Activated CD4-positive, alpha-beta T cell treated with anti-CD3 and anti-CD28 coated beads for 1 hour (primary cell): ENCODE measurements around the gene HK1.
A peak's percentile ranks its signal among the peaks of the same experiment; 100 is the strongest.
"Not testable (repeated sequence)": the region's sequence is repeated elsewhere in the genome, so short reads cannot be mapped to it uniquely, and the experiment has no call there.

Experiments
- DNase-seq: peaks from one replicate; pipeline ENCODE4 v3.0.0-alpha.2; 2020

HK1 gene

DNA sequence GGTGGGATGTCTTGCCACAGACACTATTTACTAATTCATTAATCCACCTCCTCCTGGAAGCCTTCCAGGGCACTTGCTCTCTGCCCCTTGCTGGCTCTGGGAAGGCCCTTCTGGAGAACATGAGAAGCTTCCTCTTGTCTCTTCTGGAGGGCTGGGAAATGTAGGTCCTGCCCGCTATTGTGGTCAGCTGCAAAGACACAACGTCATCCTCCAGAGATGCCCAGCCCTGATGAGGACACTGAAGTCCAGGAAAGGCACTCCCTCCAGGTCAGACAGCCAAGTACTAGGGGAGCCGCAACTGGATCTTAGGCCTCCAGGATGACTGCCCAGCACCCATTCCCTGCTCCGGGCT lies 148.1 kb downstream of the HK1 start:
- DNase-seq, result no peak

DNA sequence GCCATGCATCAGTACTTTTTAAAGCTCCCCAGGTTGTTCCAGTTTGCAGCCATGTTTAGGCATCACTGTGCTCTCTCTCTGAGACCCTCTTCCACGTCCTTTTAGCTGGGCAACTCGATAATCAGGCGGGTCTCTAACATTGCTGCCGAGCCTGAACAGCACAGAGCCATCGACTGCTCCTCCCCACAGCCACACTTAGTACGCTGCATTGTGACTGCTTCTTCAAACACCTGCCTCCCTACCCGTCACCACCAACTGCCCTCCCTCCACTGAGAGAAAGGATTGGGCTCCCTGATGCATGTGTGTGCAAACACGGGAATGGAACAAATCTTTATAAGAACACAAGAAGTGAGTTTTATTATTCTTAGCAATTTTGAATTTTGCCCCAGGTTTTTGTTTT lies 149.9 kb downstream of the HK1 start:
- no peak for DNase-seq

DNA sequence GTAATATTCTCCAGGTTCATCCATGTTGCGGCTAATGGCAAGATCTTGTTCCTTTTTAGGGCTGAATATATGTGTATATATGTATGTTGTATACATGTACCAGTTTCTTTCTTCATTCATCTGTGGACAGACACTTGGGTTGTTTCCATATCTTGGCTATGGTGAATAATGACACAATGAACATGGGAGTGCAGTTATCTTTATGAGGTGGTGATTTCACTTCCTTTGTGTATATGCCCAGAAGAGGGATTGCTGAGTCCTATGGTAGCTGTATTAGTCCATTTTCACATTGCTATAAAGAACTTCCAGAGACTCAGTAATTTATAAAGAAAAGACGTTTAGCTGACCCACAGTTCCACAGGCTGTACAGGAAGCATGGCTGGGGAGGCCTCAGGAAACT lies 155.9 kb downstream of the HK1 start:
- DNase-seq, result no peak

DNA sequence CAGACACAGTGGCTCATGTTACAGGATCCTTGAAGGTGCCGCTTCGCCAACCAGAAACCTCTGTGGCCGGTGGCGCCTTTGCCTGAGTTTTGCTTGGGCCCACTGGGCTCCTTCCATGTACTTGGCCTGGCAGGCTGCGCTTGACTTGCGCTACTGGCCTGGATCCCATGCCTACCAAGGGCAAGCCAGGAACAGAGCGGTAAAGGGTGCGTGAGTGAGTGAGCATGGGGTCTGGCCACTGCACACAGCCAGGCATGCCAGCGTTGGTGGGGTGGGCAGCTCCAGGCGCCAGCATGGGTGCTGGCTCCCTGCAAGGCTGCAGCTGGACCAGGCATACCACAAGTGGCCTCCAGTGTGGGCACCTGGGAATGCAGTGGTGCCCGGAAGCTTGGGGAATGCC lies 156.6 kb downstream of the HK1 start:
- no peak for DNase-seq

DNA sequence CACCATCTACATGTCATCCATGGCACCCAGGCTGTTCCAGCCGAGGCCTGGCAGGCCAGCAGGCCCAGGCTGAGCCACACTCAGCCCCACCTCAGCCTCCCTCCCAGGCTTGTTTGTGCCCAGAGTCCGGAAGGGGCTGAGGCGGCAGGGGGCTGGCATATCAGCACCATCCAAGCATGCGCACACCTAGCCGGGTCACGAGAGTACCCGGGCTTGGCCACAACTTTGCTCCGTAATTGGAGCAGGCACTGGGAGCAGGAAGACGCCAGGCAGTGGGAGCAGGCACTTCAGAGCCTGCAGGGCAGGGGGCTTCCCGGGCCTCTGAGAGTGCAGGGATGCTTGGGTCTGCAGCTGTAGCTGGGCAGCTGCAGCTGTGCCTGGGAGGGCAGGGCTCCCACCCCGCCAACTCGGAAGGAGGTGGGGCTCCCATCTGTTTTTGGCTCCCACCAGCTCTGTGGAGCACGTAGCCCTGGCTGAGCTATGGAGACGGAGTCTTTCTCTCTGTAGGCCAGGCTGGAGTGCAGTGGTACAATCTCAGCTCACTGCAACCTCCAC lies 157.7 kb downstream of the HK1 start:
- DNase-seq, result no peak

DNA sequence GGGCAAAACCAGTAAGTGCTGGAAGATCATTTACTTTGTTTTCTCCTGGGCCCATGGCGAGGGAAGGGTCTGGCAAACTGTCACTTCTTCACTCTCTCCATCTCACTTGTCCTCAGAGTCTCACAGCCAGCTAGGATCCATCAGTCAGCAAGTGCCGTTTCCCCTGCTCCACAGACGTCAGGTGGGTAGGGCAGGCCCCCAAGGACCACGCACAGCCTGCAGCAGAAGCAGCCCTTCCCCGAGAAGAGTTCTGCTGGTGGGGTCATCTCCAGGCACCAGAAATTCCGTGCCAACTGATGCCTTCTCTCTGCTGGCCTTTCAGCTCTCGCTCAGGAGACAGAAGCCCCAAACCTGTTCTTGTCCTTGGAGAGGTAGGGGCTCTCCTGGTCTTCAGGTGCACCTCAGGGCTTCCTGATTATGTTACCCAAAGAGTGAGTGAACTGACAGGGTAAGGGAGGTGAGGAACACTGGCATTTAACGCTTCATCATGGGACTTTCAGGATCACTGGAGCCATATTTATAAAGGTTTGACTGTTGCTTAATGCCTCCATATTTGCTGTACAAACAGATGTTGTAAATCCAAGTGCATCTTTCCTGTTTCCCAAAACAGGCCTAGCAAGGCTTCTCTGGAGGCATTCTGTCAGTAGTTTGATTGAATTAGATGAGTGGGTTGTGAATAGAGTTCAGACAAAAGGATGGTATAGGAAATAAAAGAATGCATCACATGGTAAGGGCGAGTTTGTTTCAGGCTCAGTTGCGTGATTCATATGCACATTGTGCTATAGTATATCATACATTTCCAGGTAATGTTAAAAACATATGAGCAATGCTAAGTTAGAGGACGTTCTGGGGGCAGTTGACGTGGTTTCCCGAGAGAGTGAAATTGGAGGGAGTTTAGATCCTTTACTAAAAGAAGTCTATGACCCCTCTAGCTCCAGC lies 159.3 kb downstream of the HK1 start:
- DNase-seq, result no peak

DNA sequence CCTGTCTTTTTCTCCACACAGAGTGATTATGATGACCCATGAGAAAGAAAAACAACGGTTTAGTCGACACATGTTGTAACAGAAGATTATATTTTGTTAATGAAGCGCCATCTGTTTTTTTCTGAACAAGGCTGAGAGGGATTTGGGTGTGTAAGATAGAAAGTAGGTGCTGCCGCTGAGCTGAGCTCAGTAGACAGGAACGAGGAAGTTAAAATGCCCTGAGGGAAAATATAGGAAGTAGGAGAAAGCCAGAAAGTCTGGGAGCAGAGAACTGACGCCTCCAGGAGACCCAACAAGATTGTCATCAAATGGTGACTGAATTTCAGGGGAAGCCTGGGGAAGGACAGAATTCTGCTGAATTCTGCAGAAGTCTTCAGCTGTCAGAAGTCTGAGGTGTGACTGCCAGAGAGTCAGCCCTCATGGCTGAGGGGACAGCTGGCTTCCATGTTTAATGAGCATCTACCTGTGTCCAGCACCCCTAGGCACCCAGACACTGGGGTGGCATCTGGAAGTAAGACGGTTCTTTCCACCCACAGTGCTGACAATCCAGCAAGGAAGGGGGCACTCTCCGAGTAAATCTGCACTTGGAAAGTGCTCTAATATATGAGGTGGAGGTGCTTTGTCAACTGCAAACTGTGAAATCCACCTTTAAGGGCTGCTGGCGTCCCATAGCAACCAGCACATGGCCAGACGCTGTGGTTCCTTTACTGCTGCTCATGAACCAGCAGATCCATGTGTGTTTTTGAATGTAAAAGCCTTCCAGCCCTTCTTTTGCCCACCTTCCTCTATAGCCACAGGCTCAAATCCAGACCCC lies 160.4 kb downstream of the HK1 start:
- no peak for DNase-seq

DNA sequence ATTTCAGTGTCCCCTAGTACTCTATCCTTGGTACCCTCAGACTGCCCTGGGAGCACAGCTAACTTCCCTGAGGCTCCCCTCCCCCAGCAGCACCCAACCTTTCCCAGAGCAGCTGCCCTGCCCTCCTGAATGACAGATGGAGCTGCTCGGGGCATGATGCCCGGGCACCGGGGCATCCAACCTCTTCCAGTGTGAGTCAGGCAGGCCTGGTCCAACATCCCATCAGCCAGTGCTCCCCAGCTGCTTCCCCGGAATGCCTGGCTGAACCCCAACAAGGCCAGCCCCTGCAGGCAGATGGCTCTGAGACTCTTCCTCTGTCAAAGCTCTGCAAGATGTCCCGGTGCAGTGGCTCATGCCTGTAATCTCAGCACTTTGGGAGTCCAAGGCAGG lies 161.0 kb downstream of the HK1 start:
- DNase-seq, result no peak

DNA sequence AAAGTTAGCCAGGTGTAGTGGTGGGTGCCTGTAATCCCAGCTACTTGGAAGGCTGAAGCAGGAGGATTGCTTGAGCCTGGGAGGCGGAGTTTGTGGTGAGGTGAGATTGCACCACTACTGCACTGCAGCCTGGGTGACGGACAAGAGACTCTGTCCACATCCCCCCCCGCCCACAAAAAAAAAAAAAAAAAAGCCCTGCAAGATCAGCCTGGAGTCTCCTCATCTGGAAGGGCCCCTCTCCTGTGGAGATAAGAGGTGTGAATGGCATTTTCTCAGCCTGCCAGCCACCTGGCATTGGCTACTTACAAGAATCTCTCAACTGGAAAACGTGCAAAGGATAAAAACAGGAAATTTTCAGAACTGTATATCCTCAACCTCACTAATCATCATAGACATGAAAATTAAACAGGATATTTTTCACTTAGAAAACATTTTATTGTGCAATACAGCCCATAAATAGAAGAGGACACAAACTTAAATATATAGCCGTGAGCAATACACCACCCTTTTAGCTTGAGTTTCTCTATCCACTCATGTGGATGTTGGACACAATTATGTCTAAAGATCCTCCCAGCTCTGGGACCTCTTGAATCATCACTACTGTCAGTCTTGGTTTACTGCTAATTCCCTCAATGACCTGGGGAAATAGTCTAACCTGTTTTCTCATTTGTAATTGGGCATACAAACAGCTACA lies 161.7 kb downstream of the HK1 start:
- DNase-seq, result no peak

DNA sequence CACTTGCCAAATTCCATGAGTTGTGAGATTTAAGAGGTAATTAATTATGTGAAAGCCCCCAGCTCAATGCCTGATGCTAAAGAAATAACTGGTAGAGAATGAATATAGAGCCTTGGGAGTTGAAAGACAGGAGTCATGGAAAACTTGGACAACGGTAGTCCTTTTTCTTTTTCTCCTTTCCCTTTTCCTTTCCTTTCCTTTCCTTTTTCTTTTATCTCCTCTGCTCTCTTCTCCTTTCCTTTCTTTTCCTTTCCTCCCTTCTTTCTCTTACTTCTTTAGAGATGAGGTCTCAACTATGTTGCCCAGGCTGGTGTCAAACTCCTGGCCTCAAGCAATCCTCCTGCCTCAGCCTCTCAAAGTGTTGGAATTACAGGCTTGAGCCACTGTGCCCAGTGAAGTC lies 165.1 kb downstream of the HK1 start:
- no peak for DNase-seq

DNA sequence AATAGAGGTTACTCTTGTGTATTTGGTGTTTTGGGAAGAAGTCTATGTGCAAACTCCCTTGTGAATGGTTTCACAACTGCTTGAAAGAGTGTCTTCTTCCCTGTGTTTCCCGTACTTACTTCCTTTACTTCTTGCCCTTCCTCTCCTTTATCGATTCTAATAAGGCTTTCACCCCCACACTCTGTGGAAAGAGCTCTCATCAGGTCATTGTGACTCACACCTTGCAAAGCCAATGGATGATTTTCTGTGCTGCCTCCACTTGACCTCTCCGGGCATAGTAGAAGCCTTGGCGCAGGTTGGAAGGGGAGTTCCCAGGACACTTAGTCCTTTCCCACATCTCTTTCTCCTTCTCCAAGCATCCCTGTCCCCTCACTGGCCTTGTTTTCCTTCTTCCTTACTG lies 166.7 kb downstream of the HK1 start:
- DNase-seq, result no peak

DNA sequence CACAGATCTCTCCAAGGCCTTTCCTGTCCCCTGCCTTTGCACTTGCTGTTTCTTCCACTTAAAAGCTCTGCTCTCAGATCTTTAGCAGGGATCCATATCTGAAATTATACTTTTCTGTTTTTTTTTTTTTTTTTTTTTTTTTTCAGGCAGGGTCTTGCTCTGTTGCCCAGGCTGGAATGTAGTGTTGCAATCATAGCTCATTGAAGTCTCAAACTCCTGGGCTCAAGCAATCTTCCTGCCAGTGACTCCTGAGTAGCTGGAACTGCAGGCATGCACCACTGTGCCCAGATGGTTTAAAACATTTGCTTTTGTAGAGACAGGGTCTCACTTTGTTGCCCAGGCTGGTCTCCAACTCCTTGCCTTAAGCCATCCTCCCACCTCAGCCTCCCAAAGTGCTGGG lies 167.9 kb downstream of the HK1 start:
- no peak for DNase-seq

DNA sequence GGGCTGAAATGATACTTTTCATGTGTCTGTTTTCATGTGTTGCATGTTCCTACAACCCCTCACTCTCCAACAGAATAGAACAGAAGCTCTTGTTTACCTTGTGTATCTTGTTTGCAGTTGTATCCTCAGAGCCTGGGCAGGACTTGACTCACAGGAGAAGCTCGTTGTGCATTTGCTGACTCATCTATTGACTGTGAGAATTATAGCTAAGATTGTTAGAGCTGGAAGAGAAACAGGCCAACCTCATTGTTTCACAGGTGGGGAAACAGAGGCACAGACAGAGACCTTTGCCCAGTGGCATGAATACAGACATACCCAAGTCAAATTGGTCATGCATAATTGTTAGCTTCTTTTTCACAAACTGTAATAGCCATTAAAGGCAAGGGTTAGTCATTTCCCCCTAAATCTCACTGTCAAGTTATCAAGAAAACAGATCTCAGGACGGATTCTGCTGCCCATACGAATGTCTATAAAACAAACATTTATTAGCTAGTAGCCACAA lies 168.4 kb downstream of the HK1 start:
- DNase-seq, result no peak

DNA sequence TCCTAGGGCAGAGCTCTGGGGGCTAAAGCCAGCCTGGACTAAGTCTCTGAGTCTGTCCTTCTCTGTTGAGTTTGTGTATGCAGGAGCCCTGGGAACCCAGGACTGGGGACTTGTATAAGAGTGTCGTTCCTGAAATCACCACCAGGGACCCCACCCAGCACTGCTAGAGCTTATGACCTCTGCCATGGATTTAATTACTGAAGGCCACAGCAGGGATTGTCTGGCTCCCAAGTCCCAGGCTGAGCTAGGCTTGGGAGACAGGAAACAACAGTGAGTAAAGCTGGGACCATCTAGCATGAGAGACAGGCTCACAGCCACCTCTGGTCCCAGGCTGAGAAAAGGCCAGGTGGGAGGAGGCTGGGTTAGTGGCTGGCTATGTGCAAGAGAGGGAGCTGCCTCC lies 171.5 kb downstream of the HK1 start:
- DNase-seq, result no peak

DNA sequence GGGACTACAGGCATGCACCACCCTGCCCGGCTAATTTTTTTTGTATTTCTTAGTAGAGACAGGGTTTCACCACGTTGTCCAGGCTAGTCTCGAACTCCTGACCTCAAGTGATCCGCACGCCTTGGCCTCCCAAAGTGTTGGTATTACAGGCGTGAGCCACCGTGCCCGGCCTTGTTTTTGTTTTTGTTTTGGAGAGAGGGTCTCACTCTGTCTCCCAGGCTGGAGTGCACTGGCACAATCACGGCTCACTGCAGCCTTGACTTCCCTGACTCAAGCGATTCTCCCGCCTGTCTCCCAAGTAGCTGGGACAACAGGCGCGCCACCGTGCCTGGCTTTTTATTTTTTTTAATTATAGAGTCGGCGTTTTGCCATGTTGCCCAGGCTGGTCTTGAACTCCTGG lies 172.1 kb downstream of the HK1 start:
- not testable (repeated sequence) for DNase-seq

DNA sequence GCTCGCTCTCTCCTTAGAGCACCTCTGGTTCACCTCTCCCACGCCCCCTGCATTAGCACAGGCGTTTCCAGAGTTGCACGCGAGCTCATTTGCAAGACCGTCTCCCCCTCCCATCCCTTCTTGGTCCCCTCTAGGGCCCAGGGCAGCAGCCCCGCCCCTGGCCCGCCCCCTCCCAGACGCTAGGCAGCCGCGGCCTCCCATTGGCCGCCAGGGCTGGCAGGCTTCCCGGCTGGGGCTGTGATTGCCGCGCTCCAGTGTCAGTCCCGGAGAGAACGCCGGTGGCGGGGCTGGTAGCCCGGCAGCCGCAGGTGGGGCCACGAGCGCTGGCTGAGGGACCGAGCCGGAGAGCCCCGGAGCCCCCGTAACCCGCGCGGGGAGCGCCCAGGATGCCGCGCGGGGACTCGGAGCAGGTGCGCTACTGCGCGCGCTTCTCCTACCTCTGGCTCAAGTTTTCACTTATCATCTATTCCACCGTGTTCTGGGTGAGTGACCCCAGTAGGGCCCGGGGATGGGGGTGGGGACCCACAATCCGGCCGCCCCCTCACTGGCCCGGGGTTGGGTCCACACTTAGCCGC lies 173.0 kb downstream of the HK1 start, which contains the start of gene TSPAN15:
TSS of gene TSPAN15 (plus strand) at position 257 of the 575 bp plus-strand sequence. CDS start at position 387, 130 bp downstream.
- peak; percentile 67 for DNase-seq
